Measurements from ENCODE around the gene NOX1.

Gene NOX1

DNA sequence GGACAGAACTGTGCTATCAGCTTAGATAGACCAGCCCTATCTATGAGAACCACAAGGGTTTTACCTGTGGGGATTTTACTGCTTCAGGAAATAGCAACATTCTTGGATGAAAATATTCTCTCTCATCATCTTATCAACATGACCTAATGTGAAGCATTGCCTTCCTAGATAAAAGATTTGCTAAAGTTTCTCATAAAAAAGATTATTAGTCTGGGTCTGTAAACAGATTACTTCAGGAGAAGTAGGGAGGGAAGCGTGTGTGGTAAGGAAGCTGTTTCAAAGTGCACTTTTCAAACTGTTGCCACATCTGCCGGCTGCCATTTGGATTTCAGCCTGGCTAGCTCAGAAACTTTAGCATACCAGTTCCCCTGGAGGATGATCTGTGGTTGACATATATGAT lies at the start of gene NOX1:
Gene NOX1 (minus strand): TSS at position 35 of the 400 bp plus-strand sequence. CDS start 220 bp downstream, outside the sequence.
- Histone ChIP-seq H4K20me1 (no peaks in the 10 kb centered on the region), H3K36me3 (no peaks in the 10 kb centered on the region), H3K4me2 (no peak within 1 kb of the TSS), H3K9ac (no peak within 1 kb of the TSS), H3K4me1 (no peaks in the 10 kb centered on the region), H3K27ac (no peak within 1 kb of the TSS), H3K9me3 (replicated peaks in 1 of 11) (no peaks in the 10 kb centered on the region), H3K4me3 (no peak within 1 kb of the TSS), H3K27me3 (no peaks in the 10 kb centered on the region)
- TF ChIP-seq Cebpa-rat (IDR thresholded peaks at IDR 0.05) = no peak

DNA sequence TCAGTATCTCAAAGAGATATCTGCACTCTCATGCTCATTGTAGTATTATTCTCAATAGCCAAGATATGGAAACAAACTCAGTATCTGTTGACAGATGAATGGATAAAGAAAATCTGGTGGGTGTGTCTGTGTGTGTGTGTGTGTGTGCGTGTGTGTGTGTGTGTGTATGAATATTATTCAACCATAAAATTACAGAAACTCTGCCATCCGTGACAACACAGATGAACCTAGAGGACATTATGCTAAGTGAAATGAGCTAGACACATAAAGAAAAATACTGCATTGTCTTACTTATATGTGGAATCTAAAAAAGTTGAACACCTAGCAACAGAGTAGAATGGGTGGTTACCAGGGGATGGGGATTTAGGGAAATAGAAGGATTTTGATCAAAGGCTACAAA lies 41.4 kb upstream of the NOX1 start:
- no peaks in the 10 kb centered on the region for H4K20me1 ChIP-seq
- no peak overlapping the region for H3K4me2 ChIP-seq
- H3K27me3 ChIP-seq = no peaks in the 10 kb centered on the region
- H3K36me3 ChIP-seq = no peaks in the 10 kb centered on the region
- TF ChIP-seq Cebpa-rat (IDR thresholded peaks at IDR 0.05) = no peak
- no peak overlapping the region for H3K9ac ChIP-seq
- no peak overlapping the region for H3K4me3 ChIP-seq
- H3K4me1 ChIP-seq = no peaks in the 10 kb centered on the region
- no peaks in the 10 kb centered on the region for H3K9me3 ChIP-seq (replicated peaks in 1 of 11)
- no peak overlapping the region for H3K27ac ChIP-seq

GRCh38 chrX:100913111-100913510 lies 39.0 kb upstream of the NOX1 start:
- H3K4me2 ChIP-seq = no peak overlapping the region
- H4K20me1 ChIP-seq = no peaks in the 10 kb centered on the region
- H3K9ac ChIP-seq = no peak overlapping the region
- no peaks in the 10 kb centered on the region for H3K27me3 ChIP-seq
- H3K4me1 ChIP-seq = no peaks in the 10 kb centered on the region
- H3K9me3 ChIP-seq (replicated peaks in 1 of 11) = no peaks in the 10 kb centered on the region
- no peaks in the 10 kb centered on the region for H3K36me3 ChIP-seq
- H3K27ac ChIP-seq = no peak overlapping the region
- no peak overlapping the region for H3K4me3 ChIP-seq
- no peak for TF ChIP-seq Cebpa-rat (IDR thresholded peaks at IDR 0.05)

DNA sequence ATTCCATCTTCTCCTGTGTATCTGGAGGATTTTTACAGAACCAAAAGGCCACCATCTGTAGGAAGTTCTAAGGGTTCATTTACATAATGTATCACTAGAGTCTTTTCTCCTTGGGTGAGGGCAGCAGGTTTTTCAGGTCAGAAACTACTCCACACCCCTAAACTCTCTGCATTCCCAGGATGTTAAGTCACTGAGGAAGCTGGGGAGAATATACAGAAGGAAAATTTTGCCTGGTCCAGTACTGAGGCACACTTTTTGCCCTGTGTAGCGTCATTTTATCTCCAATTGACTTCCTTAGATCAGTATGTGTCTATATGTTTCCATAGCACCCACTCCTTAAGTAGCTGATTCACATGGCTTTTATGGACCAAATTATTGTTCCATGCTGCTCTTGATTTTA lies 37.6 kb upstream of the NOX1 start:
- no peaks in the 10 kb centered on the region for H3K36me3 ChIP-seq
- no peaks in the 10 kb centered on the region for H3K9me3 ChIP-seq (replicated peaks in 1 of 11)
- H3K4me1 ChIP-seq = no peaks in the 10 kb centered on the region
- no peak for TF ChIP-seq Cebpa-rat (IDR thresholded peaks at IDR 0.05)
- H3K9ac ChIP-seq = no peak overlapping the region
- no peak overlapping the region for H3K27ac ChIP-seq
- no peaks in the 10 kb centered on the region for H4K20me1 ChIP-seq
- H3K4me2 ChIP-seq = no peak overlapping the region
- H3K4me3 ChIP-seq = no peak overlapping the region
- no peaks in the 10 kb centered on the region for H3K27me3 ChIP-seq

GRCh38 chrX:100905620-100906019 lies 31.5 kb upstream of the NOX1 start:
- no peaks in the 10 kb centered on the region for H3K4me1 ChIP-seq
- H4K20me1 ChIP-seq = no peaks in the 10 kb centered on the region
- H3K27me3 ChIP-seq = no peaks in the 10 kb centered on the region
- no peak overlapping the region for H3K27ac ChIP-seq
- H3K9ac ChIP-seq = no peak overlapping the region
- H3K9me3 ChIP-seq (replicated peaks in 1 of 11) = peaks cover 0 to 10% (median 0%) of the 10 kb centered on the region in 11 experiments; a peak in 7 of 22 replicates
- TF ChIP-seq Cebpa-rat (IDR thresholded peaks at IDR 0.05) = no peak
- no peak overlapping the region for H3K4me2 ChIP-seq
- no peaks in the 10 kb centered on the region for H3K36me3 ChIP-seq
- no peak overlapping the region for H3K4me3 ChIP-seq

- H3K9me3 ChIP-seq (replicated peaks in 1 of 11) = peaks cover 0 to 10% (median 0%) of the 10 kb centered on the region in 11 experiments; a peak in 7 of 22 replicates
- no peaks in the 10 kb centered on the region for H3K27me3 ChIP-seq
- no peak for TF ChIP-seq Cebpa-rat (IDR thresholded peaks at IDR 0.05)
- H3K9ac ChIP-seq = no peak overlapping the region
- no peak overlapping the region for H3K4me2 ChIP-seq
- no peaks in the 10 kb centered on the region for H3K36me3 ChIP-seq
- no peak overlapping the region for H3K27ac ChIP-seq
- no peak overlapping the region for H3K4me3 ChIP-seq
- no peaks in the 10 kb centered on the region for H4K20me1 ChIP-seq
- H3K4me1 ChIP-seq = no peaks in the 10 kb centered on the region
Observed at GRCh38 chrX:100904433-100904832, 30.3 kb upstream of the NOX1 start.

GRCh38 chrX:100895365-100896075 lies 21.4 kb upstream of the NOX1 start:
- Histone ChIP-seq H3K9me3 (replicated peaks in 1 of 11) (no peaks in the 10 kb centered on the region), H3K4me2 (no peak overlapping the region), H3K4me3 (no peak overlapping the region), H3K27ac (no peak overlapping the region), H3K9ac (no peak overlapping the region), H3K36me3 (no peaks in the 10 kb centered on the region), H3K27me3 (no peaks in the 10 kb centered on the region), H3K4me1 (no peaks in the 10 kb centered on the region), H4K20me1 (no peaks in the 10 kb centered on the region)
- TF ChIP-seq Cebpa-rat (IDR thresholded peaks at IDR 0.05) = no peak

DNA sequence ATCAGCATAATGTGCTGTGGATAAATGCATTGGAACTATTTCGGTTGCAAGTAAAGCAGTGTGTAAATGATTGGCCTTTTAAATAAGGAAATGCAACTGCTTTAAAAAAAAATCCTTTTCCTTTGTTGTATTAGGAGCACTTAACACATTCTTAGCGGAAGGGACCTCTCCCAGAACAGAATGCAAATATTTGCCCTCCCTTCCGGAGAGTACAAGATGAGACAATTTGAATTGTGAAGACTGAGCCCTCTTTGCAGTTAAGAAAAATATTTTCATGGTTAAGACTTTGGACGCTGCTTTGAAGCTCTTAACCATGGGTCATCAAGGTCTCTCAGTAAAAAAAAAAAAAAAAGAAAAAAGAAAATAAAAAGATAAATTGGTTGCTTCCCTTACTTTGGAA lies 9.5 kb upstream of the NOX1 start:
- Histone ChIP-seq H3K4me3 (no peak overlapping the region), H3K9ac (no peak overlapping the region), H3K36me3 (no peaks in the 10 kb centered on the region), H3K27ac (no peak overlapping the region), H4K20me1 (no peaks in the 10 kb centered on the region), H3K4me1 (peaks cover 0 to 10% (median 0%) of the 10 kb centered on the region in 10 experiments; a peak in 3 of 20 replicates), H3K27me3 (no peaks in the 10 kb centered on the region), H3K9me3 (replicated peaks in 1 of 11) (no peaks in the 10 kb centered on the region), H3K4me2 (no peak overlapping the region)
- no peak for TF ChIP-seq Cebpa-rat (IDR thresholded peaks at IDR 0.05)

DNA sequence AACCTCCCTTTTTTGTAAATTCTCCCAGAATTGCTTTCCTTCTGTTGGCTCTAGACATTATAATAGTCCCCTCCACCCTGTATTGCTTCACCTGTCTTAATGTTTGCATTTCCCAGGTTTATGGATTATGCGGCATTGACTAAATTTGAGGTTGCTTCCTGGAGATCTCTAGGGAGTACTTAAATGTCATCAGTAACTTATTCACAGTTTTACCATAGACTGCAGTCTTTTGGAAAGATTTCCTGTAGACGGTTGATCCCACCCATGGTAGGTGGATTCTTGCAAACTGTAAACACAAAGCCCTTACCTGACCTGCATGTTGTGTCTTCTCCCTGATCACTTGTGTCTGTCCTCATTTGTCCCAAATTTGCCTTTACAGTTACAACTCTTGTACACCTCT lies 6.2 kb upstream of the NOX1 start:
- TF ChIP-seq Cebpa-rat (IDR thresholded peaks at IDR 0.05) = no peak
- no peak overlapping the region for H3K27ac ChIP-seq
- no peak overlapping the region for H3K9ac ChIP-seq
- H3K27me3 ChIP-seq = no peaks in the 10 kb centered on the region
- H4K20me1 ChIP-seq = no peaks in the 10 kb centered on the region
- peaks cover 0 to 10% (median 0%) of the 10 kb centered on the region in 10 experiments; a peak in 3 of 20 replicates for H3K4me1 ChIP-seq
- no peak overlapping the region for H3K4me3 ChIP-seq
- H3K9me3 ChIP-seq (replicated peaks in 1 of 11) = no peaks in the 10 kb centered on the region
- H3K4me2 ChIP-seq = no peak overlapping the region
- H3K36me3 ChIP-seq = no peaks in the 10 kb centered on the region

All from BLaER1 treated with 17β-estradiol and CSF1 and Interleukin-3, amounts not matched to agents 10 nM and 100 nM (cell line).